Mucosa of descending colon (tissue), 3 donors: Measurements from ENCODE around the gene MED13. TPM values are rescaled to one million over a fixed set of nuclear protein-coding genes. Genes with fewer than 3 reads are reported as not detected.

Source experiments
- ATAC-seq: fragments of 200-7000 bp; cut with Tn5 transposase; one replicate; pipeline ENCODE4 v1.9.1; 2020; ENCODE audit warnings: mild to moderate bottlenecking, moderate library complexity
- DNase-seq, 3 donors: peaks; one replicate each; pipeline ENCODE4 v3.0.0-alpha.2; 2020
- H3K36me3 ChIP-seq: fragments of 200-600 bp; one replicate; pipeline ENCODE4 v1.8.0; 2021; ENCODE audit warnings: low read depth, mild to moderate bottlenecking
- H3K4me1 ChIP-seq: fragments of 200-600 bp; one replicate; pipeline ENCODE4 v1.8.0; 2021; ENCODE audit warnings: low read depth, mild to moderate bottlenecking
- H3K4me3 ChIP-seq: fragments of 200-600 bp; one replicate; pipeline ENCODE4 v1.8.0; 2021; ENCODE audit warnings: mild to moderate bottlenecking
- H3K9me3 ChIP-seq: fragments of 200-600 bp; one replicate; pipeline ENCODE4 v1.8.0; 2021; ENCODE audit warnings: mild to moderate bottlenecking
- intact Hi-C, 2 donors: fragments of 100-400 bp; cut with DNase I in 1 of 2; cut with micrococcal nuclease in 1 of 2; formaldehyde crosslinking; loops; one replicate each; pipeline versions ENCODE4 v1.11.0 to v1.11.1; 2022; cut with DNase I, micrococcal nuclease
- total RNA-seq, 3 donors: library from RNA; stranded (reverse); fragmentation: NEBNext Ultra II Directional in 2 of 3; extraction: Animal tissue kit (Norgen Biotek cat#: 25700) in 2 of 3; gene quantifications; one replicate each; pipeline versions ENCODE4 v1.2.1 to v1.2.4, GENCODE V29; 2021 to 2023
- TF ChIP-seq, protein P1 (sequence below): fragments of 200-600 bp; IDR thresholded peaks from one replicate; pipeline ENCODE4 v1.8.0; 2022; ENCODE audit warnings: antibody characterized with exemption, mild to moderate bottlenecking
- donor health status: DM: no; HTN: no; CAD: no; lungs with moderate emphysema.
- donor health status: DM: no; HTN: no; CAD: no.
- donor health status: DM: no; HTN: yes; CAD: no.

Gene MED13
- total RNA-seq, 3 donors from 2014 or later, result 71.1 to 104 (median 82.4) TPM

DNA sequence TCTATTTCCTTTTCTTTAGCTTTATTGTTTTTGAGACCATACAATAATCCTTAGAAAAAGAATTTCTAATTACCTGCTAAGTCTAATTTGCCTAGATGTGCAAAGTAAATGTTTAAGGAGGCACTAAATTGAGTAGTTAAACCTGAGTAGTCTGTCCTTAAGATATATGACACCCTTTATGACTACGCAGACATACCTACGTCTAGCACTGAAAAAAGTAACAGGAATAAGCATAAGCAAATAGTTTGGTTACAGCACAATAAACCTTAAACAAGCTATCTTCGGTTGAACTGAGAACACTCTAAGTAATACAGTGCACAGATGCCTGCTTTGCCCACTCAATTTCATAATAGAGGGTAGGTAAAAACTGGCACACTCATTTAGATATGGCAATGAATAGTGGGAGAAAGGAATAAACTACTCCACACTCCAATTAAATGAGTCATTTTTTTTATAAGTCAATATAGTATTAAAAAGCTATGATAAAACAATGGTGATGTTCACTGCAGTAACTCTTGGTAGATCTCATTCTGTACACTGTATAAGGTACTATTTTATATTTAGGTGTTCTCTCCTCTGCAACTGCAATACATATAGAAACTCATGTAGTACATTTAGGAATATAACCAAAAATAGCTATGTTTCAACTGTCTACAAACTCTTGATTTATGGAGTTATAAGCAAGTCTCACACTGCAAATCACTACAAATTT lies 117.6 kb downstream of the MED13 start:
- H3K9me3 ChIP-seq, result no peaks in the 10 kb centered on the region
- no peaks in the 10 kb centered on the region for H3K4me1 ChIP-seq
- H3K4me3 ChIP-seq, result no peak overlapping the region
- peaks cover 6% of the 10 kb centered on the region for H3K36me3 ChIP-seq
- ATAC-seq (peak; percentile 81), DNase-seq (no peak)
- intact Hi-C loops, result no loop called here
- TF ChIP-seq, protein P1, sequence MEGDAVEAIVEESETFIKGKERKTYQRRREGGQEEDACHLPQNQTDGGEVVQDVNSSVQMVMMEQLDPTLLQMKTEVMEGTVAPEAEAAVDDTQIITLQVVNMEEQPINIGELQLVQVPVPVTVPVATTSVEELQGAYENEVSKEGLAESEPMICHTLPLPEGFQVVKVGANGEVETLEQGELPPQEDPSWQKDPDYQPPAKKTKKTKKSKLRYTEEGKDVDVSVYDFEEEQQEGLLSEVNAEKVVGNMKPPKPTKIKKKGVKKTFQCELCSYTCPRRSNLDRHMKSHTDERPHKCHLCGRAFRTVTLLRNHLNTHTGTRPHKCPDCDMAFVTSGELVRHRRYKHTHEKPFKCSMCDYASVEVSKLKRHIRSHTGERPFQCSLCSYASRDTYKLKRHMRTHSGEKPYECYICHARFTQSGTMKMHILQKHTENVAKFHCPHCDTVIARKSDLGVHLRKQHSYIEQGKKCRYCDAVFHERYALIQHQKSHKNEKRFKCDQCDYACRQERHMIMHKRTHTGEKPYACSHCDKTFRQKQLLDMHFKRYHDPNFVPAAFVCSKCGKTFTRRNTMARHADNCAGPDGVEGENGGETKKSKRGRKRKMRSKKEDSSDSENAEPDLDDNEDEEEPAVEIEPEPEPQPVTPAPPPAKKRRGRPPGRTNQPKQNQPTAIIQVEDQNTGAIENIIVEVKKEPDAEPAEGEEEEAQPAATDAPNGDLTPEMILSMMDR, result no peak

DNA sequence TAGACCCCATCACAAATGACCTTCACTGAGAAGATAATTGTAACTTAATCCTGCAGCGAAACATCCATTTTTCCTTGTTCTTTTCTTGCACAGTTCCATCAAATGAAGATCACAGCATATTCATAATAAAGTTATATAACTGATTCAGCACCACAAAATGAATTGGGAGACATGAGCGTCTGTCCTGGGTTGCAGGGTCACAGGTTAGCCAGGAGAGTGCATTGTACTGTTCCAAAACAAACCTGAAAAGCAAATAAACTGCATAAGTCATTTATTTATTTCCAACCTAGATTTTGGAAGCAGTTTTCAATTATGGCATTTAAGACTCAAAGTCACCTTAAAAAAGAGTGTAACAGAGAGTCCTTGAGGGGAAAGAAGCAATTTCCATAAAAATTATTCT lies 118.7 kb downstream of the MED13 start:
- ATAC-seq, result no peak
- Histone ChIP-seq H3K4me1 (no peaks in the 10 kb centered on the region), H3K9me3 (no peaks in the 10 kb centered on the region), H3K36me3 (peaks cover 6% of the 10 kb centered on the region), H3K4me3 (no peak overlapping the region)
- intact Hi-C loops, result no loop called here
- no peak for DNase-seq
- TF ChIP-seq, protein P1, result no peak

DNA sequence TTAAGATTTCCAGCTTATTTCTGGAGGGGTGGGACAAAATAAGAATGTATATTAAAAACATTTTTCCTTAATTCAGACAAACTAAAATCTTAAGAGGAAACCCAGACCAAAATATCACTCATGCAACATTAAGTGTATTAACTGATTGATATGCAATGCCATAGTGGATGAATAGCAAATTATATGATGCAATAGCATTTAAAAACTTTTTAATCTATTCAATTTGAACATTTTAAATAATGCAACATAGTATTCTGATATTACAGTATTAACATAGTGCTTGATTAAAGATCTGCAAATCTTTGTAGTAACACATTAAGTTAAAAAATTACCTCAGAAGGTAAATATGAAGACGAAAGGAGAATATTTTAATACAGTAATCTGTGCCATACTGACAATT lies 122.0 kb downstream of the MED13 start:
- Histone ChIP-seq H3K9me3 (no peaks in the 10 kb centered on the region), H3K4me1 (no peaks in the 10 kb centered on the region), H3K4me3 (no peak overlapping the region), H3K36me3 (no peaks in the 10 kb centered on the region)
- intact Hi-C loops, result no loop called here
- TF ChIP-seq, protein P1, result no peak
- DNase-seq (no peak), ATAC-seq (no peak)

DNA sequence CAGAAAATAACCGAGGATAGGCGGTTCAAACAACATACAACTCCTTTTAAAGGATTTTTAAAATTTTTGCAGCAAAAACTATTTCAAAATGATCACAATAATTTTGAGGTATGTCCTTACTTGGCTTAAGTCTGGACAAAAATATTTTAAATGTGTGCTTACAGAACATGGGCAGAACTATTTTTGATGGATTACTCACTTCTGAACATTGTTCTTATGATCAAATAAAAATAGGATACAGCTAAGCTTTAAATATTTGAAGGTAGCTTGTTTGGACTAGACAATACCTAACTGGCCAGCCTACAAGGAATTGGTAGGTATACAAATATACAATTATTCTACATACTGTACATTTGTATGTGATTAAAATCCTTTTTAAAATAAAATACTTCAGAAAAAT lies 123.0 kb downstream of the MED13 start:
- DNase-seq (no peak), ATAC-seq (no peak)
- Histone ChIP-seq H3K4me3 (no peak overlapping the region), H3K36me3 (no peaks in the 10 kb centered on the region), H3K9me3 (no peaks in the 10 kb centered on the region), H3K4me1 (no peaks in the 10 kb centered on the region)
- TF ChIP-seq, protein P1, result no peak
- intact Hi-C loops, result no loop called here

DNA sequence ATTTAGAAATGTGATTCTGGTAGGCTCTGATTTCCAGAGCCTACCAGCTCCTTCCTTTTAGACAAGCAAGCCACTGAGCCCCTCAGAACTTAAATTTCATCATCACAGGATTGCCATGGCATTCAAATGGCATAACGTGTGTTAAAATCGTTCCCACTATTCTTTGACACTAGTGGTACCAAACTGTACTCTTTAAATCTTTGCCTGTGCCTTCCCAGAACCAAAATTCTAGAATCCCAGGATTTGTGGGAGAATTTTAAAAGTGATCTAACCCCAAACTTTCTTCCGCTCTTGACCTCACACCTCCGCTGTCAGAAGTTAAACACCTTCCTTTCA lies 137.0 kb downstream of the MED13 start:
- DNase-seq (no peak), ATAC-seq (no peak)
- no peaks in the 10 kb centered on the region for H3K9me3 ChIP-seq
- no peaks in the 10 kb centered on the region for H3K36me3 ChIP-seq
- H3K4me3 ChIP-seq, result peak overlapping the region; percentile 39
- intact Hi-C loops, result no loop called here
- H3K4me1 ChIP-seq, result peaks cover 6% of the 10 kb centered on the region
- TF ChIP-seq, protein P1, result no peak
